ENCODE measurements around the gene TRA2A.

Gene TRA2A

GRCh38 chr7:23474094-23474828, 57.5 kb downstream of the TRA2A start:
- TF ChIP-seq, protein P1, sequence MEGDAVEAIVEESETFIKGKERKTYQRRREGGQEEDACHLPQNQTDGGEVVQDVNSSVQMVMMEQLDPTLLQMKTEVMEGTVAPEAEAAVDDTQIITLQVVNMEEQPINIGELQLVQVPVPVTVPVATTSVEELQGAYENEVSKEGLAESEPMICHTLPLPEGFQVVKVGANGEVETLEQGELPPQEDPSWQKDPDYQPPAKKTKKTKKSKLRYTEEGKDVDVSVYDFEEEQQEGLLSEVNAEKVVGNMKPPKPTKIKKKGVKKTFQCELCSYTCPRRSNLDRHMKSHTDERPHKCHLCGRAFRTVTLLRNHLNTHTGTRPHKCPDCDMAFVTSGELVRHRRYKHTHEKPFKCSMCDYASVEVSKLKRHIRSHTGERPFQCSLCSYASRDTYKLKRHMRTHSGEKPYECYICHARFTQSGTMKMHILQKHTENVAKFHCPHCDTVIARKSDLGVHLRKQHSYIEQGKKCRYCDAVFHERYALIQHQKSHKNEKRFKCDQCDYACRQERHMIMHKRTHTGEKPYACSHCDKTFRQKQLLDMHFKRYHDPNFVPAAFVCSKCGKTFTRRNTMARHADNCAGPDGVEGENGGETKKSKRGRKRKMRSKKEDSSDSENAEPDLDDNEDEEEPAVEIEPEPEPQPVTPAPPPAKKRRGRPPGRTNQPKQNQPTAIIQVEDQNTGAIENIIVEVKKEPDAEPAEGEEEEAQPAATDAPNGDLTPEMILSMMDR (IDR thresholded peaks at IDR 0.05; ENCODE audit: insufficient read depth, low read depth, low read length, missing control alignments), result no peak
- peak overlapping the region; percentile 67 for H3K4me3 ChIP-seq (ENCODE audit: low read length)
- peak; percentile 97 for DNase-seq (ENCODE audit: low read depth)

DNA sequence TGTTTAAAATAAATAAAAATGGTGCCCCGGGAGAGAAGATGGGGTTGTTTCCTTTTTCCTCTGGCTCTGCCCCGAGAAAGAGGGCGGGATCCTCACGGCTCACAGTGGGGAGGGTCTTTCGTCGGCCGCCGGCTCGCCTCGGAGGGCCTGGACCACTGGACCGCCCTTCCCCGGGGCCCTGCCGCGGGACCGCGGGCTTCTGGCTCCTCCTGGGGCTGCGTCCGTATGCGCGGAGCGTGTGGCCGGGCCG, 58.0 kb downstream of the TRA2A start:
- H3K4me3 ChIP-seq (ENCODE audit: low read length), result peak overlapping the region; percentile 67
- DNase-seq (ENCODE audit: low read depth), result no peak
- TF ChIP-seq, protein P1 (IDR thresholded peaks at IDR 0.05; ENCODE audit: insufficient read depth, low read depth, low read length, missing control alignments), result no peak

GRCh38 chr7:23472956-23473843, 58.6 kb downstream of the TRA2A start:
- no peak for DNase-seq (ENCODE audit: low read depth)
- TF ChIP-seq, protein P1 (IDR thresholded peaks at IDR 0.05; ENCODE audit: insufficient read depth, low read depth, low read length, missing control alignments), result no peak
- peak overlapping the region; percentile 67 for H3K4me3 ChIP-seq (ENCODE audit: low read length)

DNA sequence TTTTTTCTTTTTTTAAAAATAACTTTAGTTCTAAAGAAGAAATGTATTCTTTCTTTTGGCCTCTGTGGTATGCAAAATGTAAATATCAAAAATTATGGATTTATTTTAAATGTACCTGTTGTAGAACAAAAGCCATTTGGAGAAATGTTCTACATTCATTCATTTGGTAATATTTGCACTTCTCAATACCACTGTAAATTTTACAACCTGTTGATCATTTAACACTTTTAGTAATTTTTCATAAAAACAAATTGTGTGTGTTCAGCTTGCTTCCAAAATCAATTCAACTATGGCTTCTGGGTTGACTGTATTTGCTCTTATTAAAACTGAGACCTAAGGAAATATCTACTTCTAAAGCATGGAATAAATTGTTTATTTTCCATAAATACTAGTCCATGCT, 59.2 kb downstream of the TRA2A start:
- H3K4me3 ChIP-seq (ENCODE audit: low read length), result no peak overlapping the region
- TF ChIP-seq, protein P1 (IDR thresholded peaks at IDR 0.05; ENCODE audit: insufficient read depth, low read depth, low read length, missing control alignments), result no peak
- no peak for DNase-seq (ENCODE audit: low read depth)

- peak overlapping the region; percentile 54 for H3K4me3 ChIP-seq (ENCODE audit: low read length)
- DNase-seq (ENCODE audit: low read depth), result no peak
- TF ChIP-seq, protein P1 (IDR thresholded peaks at IDR 0.05; ENCODE audit: insufficient read depth, low read depth, low read length, missing control alignments), result no peak
These were observed 59.7 kb downstream of the TRA2A start for GRCh38 chr7:23472046-23472445.

- TF ChIP-seq, protein P1 (IDR thresholded peaks at IDR 0.05; ENCODE audit: insufficient read depth, low read depth, low read length, missing control alignments), result no peak
- DNase-seq (ENCODE audit: low read depth), result peak; percentile 65
- peak overlapping the region; percentile 54 for H3K4me3 ChIP-seq (ENCODE audit: low read length)
These were observed 60.5 kb downstream of the TRA2A start for GRCh38 chr7:23471106-23471859.
